Dedifferentiated amniotic fluid mesenchymal stem cell (primary cell): ENCODE data around the gene ANXA3.
"Not testable (repeated sequence)": the region's sequence is repeated elsewhere in the genome, so short reads cannot be mapped to it uniquely, and the experiment has no call there.

ENCODE experiments used
- DNase-seq: peaks from one replicate; pipeline ENCODE4 v3.0.0-alpha.2; 2016; ENCODE audit errors: extremely low spot score

Gene ANXA3, protein sequence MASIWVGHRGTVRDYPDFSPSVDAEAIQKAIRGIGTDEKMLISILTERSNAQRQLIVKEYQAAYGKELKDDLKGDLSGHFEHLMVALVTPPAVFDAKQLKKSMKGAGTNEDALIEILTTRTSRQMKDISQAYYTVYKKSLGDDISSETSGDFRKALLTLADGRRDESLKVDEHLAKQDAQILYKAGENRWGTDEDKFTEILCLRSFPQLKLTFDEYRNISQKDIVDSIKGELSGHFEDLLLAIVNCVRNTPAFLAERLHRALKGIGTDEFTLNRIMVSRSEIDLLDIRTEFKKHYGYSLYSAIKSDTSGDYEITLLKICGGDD

DNA sequence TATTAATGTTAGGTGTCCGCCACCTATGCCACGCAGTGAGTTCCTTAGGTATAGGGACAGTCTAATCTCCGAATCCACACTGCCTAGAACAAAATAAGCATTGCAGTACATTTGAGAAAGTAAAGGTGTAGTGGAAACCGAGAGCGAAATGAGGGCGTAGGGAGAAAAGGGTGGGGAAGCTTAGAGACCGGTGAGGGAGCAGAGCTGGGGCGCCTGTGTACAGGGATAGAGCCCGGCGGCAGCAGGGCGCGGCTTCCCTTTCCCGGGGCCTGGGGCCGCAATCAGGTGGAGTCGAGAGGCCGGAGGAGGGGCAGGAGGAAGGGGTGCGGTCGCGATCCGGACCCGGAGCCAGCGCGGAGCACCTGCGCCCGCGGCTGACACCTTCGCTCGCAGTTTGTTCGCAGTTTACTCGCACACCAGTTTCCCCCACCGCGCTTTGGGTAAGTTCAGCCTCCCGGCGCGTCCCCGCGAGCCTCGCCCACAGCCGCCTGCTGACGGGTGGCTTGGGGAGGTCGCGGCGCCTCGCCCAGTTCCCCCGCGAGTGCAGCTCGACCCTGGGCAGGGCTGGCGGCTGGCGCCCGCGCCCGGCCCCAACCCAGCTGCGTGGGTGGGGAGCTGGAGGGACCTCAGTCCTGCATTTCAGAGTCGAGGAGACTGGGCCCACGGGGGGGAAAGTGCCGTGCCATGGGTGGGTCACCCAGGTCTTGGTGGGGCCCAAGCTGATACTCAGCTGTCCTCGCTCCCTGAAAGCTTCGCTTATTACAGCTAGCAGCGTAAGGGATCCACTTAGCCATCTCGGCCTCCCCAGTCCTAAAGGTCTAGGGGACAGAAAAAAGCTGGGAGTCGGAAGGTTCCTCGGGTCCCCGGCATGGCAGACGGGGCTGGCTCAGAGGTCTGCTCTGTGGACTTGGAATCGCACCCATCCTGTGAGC, at the start of gene ANXA3:
ANXA3 (plus strand) TSS at position 351 of the 932 bp plus-strand sequence. CDS start 2,704 bp downstream, outside the sequence.
- no peak for DNase-seq

DNA sequence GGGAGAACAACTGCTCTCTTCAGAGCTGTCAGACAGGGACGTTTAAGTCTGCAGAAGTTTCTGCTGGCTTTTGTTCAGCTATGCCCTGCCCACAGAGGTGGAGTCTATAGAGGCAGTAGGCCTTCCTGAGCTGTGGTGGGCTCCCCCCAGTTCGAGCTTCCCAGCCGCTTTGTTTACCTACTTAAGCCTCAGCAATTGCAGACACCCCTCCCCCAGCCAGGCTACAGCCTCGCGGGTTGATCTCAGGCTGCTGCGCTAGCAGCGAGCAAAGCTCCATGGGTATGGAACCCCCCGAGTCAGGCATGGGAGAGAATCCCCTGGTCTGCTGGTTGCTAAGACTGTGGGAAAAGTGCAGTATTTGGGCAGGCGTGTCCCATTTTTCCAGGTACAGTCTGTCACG, 45.3 kb upstream of the ANXA3 start:
- DNase-seq: not testable (repeated sequence)

DNA sequence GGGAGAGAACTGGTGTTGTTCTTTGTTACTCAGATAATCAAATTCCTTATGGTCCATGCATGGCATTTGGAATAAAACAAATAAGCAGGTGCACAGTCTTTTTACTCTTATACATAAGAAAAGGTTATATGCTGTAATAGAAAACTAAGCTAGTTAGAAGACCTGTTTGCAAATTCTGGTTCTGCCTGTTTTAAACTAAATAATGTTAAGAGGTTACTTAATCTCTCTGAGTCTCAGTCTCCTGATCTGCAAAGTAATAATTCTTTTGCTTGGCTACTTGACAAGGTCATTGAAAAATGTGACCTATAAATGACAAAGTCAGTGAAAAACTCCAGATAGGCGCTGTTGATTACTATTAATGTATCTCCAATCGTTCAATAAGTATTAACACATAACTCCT, 42.5 kb upstream of the ANXA3 start:
- DNase-seq: no peak

DNA sequence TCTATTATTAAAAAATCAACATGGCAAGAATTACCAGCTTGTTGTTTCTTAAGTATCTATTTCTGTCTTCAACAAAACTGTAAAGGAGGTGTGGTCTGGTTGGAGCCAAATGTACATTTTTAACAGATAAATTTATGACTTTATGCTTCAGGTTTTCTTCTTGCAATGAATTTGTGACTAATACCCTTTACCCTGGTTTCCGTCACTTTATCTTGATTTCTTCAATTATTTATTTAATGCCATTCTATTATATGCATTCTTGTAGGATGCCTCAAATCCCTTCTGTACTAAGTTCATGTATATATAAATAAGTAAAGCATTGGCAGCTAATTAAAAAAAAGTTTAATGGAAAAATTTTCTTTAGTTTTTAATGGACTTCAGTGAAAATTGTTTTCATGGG, 41.5 kb upstream of the ANXA3 start:
- no peak for DNase-seq

DNA sequence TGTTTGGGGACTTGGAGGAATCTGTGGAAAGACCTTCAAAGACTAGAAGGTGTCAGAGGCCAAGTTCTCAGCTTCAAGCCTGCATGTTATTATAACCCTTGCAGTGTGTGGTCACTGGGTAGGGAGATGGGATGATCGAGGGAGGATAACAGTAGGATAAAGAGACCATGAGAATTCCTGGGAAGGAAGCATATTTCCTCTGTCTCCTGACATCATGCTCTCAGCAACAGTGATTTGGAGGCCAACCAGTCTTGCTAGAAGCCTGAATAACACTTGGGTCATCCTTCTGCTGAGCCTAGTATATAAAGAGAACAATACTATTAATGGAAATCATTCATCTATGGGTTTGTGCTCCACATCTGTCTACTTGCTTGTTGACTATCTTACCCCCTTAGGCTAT, 40.9 kb upstream of the ANXA3 start:
- no peak for DNase-seq

DNA sequence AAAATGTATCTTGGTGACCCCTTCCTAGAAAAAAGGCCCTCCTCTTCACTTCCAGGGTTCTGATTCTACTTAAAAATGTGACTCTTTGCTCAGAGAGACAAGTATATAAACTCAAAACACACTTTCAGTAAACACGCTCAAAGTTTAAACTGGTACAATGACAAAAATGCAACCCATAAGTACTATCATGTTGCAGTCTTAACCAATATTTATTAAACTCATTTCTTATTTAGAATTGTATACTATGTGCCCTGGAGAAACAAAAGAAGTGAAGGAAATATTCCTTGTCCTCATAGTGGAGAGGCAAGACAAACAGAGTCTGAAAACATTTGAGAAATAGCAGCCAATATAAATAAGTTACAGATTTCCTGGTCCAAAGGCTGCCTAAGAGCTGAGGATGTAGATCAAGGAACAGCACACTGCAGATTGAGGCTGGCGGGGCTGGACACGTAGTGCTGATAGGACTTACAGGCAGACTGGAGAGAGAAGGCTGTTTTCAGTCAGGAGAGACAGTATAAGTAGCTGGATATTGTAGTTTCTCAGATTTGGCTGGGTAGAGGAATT, 39.1 kb upstream of the ANXA3 start:
- no peak for DNase-seq

DNA sequence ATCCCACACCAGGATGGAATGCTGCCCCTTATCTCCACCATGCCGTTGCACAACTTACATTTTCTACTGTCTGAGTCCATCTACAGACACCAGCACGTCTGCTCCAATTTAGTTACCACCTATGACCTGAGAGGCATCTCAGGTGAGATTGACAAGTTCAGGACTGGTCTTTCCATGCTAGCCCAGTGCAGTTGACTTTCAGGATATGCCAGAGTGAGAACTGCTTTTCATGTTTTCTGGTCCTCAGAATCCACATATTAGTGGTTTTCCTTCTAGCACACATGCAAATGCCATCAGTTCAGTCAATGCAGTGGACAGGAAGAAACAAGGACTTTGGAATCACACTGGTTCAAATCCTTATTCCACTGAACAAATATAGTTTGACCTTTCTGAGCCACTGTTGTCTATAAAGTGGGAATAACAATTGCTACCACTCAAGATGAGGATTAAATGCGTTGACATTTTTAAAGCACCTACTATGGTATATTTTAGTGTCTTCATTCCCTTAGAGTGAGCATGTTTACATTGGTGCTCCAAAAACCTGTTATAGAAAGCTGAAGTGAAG, 38.1 kb upstream of the ANXA3 start:
- DNase-seq: no peak

DNA sequence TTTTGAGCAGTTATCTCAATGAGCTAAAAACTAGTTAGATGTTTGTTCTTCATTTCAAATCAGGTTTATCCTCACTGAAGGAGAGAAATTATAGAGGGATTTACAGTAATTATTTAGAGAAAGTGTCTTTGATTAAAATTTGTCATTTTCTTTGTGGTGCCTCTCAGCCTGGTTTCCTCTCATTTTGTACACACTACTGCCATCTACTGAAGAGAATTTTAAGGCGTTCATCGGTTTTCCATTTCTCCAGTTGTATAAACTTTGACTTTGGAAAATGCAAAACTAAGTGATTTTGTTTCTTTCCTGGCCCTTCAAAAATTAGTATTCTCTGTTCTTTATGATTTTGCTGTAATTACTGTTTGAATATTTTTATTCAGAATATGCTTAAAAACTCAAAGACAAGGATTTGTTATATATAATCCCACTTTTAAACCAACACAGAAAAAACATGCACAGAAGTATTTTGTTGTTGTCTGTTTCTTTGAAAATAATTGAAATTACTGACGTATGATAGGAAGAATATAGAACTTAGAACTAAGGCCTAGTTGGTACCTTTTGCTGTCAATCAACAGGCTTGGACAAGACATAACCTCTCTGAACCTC, 34.4 kb upstream of the ANXA3 start:
- peak; percentile 64 for DNase-seq

DNA sequence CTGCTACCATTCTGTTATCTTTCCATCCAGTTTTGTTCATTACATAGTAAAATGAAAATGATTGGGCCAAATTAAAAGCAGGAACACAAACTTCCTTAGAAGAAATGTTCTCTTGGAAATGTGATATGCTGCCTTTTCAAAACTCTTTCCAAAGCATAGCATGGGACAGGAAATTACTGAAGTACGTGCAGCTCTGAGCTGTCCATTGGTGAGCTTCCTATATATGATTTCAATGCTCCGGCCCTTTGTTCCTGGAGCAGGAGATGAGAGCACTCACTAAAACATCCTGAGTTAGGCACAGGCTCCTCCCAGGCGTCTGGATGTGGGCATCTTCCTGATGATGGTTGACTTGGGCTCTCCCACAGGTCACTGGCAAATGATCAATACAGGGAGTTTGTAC, 33.0 kb upstream of the ANXA3 start:
- DNase-seq: no peak

DNA sequence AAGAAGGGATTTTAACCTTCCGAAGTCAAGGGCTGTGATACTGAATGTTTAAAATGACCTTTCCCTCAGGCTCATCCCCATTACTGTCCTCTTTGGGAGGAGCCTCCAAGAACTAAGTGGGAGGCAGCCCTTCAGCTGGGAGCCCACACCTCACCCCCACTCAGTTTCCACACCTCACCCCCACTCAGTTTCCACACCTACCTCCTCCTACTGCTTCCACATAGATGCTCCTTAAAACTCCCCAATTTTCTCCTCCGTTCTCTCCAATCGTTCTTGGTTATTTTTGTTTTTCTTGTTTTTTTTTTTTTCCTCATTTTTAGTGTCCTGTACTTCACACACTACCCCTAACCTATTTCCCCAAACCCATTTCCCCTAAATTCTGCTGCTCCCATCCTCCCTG, 31.6 kb upstream of the ANXA3 start:
- no peak for DNase-seq

DNA sequence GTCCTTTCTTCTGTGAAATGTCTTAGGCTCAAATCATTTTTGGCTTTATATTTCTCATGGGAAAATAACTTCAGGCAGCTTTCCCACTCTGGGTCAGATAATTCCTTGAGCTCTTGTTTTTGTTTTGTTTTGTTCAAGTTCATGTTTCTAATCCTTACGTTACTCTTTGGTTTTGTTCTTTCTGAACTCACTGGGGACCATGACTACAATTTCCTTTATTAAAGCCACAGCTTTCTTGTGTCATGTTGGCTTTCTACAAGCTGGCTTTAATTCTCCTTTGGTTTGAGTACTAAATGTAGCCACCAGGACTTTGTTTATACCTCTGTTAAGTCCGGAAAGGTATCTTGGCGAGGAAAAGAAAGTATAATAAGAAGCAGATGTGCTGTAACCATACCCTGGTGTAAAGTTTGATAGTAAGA, 30.8 kb upstream of the ANXA3 start:
- peak; percentile 56 for DNase-seq

DNA sequence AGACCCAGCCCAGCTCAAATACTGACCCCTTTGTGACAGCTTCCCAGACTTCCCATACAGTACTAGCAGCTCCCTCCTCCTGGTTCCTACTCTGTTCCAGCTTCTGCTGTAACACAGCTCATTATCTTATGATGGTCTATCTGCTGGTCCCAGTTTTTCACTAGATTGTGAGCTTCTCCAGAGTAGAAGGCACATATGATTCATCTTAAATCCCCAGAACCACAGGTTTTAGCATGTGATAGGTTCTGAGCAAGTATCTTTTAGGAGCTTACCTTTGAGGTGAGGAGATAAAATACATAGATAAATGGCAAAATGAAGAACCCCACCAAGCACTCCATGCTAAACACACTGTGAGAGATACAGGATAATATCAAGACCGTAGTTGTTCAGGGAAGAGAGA, 27.6 kb upstream of the ANXA3 start:
- DNase-seq: no peak

DNA sequence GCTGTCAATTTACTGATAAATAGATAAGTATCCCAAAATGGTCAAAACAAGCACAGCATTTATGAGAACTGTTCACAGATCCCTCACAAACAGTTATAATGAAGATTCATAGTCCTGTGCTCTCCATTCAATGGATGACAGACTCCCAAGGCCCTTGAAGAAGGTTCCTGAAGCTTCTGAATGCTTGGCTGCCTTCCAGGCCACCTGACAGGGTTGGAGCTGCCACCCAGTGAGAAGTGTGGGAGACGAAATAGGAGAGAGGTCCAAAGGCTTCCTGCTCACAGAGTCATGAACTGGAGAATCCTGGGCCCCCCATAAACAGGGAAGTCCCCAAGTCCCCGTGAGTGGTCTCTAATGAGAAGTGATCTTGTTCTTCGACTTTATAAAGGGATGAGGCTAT, 26.0 kb upstream of the ANXA3 start:
- no peak for DNase-seq

DNA sequence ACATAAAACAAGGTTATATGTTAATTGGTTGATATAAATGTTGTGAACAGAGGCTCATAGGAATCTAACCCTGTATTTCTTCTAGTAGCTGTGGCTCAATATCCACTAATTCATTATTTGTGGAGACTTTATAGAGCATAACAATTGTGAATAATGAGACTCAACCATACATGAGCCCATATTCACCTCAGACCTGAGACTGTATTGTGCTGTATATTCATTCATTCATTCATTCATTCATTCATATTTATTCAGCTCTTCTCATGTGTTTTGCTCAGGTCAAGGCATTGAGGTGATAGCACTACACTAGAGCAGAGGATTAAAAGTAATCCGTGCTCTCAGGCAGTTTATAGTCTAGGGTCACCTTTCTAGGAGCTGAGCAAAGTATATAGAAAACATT, 24.5 kb upstream of the ANXA3 start:
- DNase-seq: no peak

DNA sequence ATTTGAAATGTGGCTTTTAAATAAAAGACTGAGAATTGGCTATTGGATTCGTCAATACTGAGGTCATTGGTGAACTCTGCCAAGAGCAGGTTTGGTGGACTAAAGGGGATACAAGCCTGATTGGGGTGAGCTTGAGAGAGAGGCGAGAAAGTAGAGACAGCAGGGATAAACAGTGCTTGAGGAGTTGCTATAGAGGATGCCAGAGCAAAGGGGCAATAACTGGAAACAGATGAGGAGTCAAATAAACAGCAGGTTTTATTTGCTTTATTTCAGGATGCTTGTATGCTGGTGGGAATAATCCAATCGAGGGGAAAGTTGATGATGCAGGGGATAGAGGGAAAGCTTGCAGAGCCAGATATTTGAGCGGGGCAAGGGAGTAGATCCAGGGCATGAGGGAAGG, 24.0 kb upstream of the ANXA3 start:
- no peak for DNase-seq

DNA sequence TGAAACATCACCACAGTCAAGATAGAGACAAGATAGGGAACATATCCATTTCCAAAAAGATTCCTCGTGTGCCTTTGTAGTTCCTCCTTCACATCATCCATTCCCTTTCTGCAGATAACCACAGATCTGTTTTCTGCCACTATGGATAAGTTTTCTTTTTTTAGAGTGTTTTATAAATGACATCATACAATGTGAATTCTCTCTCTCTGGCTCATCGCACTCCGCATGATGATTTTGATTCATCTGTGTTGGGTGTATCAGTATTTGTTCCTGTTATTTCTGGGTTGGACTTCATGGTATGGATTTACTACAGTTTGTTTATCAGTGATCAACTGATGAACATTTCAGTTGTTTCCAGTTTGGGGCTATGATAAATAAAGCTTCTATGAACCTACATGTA, 23.2 kb upstream of the ANXA3 start:
- DNase-seq: no peak

DNA sequence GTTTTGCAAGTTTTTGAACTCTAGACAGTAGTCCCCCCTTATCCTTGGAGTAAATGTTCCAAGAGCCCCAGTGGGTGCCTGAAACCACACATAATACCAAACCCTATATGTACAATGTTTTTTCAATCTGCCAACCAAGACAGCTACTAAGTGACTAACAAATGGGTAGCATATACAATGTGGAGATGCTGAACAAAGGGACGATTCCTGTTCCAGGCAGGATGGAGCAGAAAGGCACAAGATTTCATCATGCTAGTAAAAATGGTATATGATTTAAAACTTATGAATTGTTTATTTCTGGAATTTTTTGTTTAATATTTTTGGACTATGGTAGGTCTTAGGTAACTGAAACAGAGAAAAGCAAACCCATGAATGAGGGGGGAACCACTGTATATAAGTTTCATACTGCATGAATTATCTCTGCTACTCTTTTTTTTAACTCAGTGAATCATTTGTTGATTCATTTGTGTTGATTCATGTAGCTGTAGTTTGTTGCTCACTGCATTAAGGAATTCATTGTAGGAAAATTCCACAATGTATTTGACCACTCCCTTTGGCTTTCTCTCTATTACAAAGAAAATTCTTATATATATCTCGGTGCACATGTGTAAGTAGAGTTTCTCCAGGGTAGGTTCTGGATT, 21.9 kb upstream of the ANXA3 start:
- peak; percentile 78 for DNase-seq

DNA sequence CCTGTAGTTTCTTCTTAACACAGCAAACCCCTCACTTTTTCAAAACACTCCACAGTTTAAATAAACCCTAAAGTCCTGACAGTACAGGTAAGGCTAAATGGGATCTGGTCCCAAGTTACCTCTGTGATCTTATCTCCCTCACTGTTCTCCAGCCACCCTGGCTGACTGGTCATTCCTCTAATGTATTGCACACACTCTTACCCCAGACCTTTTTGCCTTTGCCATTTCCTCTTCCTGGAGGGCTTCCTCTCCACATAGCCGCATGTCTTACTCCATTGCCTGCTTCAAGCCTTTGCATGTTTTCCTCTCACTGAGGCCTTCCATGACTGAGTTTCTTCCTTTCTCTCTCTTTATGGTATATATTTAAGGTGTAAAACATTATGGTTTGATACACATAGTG, 19.5 kb upstream of the ANXA3 start:
- no peak for DNase-seq

DNA sequence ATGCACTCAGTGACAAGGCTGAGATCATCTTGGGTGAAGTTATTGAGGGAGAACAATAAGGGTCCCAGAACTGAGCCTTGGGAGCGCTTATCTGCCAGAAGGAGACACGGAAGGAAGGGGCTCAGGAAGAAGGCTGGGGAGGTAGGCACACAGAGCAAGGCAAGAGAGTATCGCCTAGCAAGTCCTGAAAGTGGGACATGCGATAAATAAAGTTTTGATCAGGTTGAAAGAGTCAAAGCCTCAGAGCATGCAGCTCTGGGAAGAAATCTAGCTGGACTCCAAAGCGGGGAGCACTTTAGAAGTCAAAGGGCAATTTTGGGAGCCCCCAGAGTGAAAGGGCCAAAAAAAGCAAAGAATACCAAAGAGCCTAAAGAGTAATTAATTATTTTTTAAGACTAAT, 17.7 kb upstream of the ANXA3 start:
- DNase-seq: no peak

DNA sequence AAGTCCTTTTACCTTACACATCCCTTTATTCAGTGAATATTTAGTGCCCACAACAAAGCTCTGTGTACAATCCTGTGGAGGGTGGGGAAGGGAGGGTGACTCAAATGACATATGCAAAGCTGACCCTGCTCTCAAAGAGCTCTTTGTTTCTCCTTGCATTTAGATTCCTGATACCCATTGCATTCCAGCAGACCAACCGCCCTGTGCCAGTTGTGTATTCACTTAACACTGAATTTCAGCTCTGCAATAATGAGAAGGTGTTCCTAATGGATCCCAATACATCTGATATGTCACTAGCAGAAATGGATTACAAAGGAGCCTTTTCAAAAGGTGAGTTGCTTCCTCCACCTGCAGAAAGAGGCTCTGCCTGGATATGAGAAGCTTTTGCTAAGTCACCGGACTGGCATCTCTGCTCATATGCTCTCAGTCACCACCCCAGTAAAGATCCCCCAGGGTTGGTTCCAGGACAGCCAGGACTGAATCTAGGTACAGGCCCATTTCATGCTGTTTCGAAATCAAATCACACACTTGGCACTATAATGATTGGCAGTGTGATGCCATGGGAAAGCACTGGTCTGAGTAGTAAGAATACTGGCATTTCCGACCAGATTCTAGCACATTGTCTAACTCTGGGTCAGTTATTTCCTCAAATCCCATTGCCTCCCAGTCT, 17.1 kb upstream of the ANXA3 start:
- no peak for DNase-seq

DNA sequence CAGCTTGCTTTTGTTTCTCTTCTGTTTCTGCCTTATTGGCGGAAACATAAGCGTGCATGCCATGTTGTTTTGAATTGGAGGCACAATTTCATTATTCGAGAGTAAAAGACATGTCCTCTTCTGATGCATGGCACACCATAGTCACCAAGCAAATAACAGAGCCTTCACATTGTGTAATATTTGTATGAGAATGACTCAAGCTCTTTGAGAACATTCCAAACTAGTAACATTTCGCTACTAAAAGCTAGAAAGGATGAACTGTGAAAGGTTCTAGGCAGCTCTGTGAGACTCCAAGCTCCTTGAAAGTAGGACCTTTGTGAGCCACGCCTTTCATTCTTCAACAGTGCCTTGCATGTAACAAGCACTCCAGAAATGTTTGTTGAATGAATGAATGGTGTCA, 9.2 kb upstream of the ANXA3 start:
- peak; percentile 40 for DNase-seq
